ENCODE data around the gene HSF5.

DNA sequence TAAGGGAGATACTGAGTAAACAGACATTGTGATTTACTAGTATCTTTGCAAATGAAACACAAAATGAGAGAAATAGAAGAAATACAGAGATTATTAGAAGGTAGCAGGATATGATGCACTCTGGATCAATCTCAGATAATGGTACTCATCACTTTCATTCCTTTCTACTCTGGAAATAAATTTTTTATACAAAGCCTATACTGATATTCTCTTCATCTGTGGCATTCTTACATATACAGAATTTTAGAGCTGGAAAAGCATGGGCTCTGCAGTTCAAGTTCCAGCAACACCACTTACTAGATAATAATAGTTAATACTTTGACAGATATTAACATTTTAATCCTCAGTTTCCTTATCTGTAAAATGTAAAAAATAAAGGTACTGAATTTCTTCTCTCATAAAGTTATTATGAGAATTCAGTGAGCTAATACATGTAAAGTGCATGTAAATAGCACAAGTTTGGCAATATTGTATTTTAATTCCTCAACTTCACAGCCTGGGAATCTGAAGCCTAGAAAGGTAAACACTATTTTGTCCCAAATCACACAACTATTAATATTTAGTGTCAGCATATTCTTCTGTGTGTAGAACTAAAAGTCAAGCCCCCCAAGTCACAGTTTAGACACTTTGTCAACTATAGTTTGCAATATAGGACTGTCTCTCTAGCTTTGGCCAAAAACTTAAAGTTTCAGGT, 77.3 kb downstream of the HSF5 start:
- TF ChIP-seq CTCF (IDR thresholded peaks at IDR 0.05) (no peak), POLR2A (IDR thresholded peaks at IDR 0.05) (no peak)

Measured in suprapubic skin (tissue), 3 donors.